ENCODE results near the gene SMYD2.

DNA sequence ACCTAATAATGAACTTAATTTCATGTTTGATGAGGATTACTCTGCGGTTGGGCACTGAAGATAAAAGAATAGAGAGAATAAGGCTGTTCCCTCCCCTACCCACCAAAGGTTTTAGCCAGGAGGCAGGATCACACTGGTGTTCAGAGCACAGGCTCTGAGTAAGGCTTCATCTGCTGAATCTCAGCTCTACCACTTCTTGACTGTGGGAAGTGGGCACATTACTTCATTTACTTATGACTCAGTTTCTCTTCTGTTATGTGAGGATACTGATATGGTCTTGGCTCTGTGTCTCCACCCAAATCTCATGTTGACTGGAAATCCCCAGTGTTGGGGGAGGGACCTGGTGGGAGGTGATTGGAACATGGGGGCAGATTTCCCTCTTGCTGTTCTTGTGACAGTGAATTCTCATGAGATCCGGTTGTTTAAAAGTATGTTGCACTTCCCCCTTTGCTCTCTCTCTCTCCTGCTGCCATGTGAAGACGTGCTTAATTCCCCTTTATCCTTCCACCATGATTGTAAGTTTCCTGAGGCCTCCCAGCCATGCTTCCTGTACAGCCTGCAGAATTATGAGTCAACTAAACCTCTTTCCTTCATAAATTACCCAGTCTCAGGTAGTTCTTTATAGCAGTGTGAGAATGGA lies 79.7 kb downstream of the SMYD2 start:
- TF ChIP-seq, protein P1, sequence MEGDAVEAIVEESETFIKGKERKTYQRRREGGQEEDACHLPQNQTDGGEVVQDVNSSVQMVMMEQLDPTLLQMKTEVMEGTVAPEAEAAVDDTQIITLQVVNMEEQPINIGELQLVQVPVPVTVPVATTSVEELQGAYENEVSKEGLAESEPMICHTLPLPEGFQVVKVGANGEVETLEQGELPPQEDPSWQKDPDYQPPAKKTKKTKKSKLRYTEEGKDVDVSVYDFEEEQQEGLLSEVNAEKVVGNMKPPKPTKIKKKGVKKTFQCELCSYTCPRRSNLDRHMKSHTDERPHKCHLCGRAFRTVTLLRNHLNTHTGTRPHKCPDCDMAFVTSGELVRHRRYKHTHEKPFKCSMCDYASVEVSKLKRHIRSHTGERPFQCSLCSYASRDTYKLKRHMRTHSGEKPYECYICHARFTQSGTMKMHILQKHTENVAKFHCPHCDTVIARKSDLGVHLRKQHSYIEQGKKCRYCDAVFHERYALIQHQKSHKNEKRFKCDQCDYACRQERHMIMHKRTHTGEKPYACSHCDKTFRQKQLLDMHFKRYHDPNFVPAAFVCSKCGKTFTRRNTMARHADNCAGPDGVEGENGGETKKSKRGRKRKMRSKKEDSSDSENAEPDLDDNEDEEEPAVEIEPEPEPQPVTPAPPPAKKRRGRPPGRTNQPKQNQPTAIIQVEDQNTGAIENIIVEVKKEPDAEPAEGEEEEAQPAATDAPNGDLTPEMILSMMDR (IDR thresholded peaks at IDR 0.05), result no peak
- no peak for TF ChIP-seq POLR2A (IDR thresholded peaks at IDR 0.05)
